Thoracic aorta (tissue), 2 donors: ENCODE data around the gene INPP4A. TPM values are rescaled to one million over a fixed set of nuclear protein-coding genes. Genes with fewer than 3 reads are reported as not detected.

Experiments
- ATAC-seq: fragments of 150-250 bp; one replicate; pipeline ENCODE4 v1.8.0; 2017; ENCODE audit warnings: low read depth; ENCODE audit not compliant: insufficient number of reproducible peaks, low FRiP score
- DNase-seq: peaks from one replicate; pipeline ENCODE4 v3.0.0-alpha.2; 2020; ENCODE audit warnings: low spot score
- H3K27ac ChIP-seq, 2 donors: fragments of 200-600 bp; sonication (generic); 1 replicate in 1 of 2; 2 replicates in 1 of 2; pipeline ENCODE4 v1.5.1; 2016; ENCODE audit warnings: mild to moderate bottlenecking in 2 of 2, moderate library complexity in 2 of 2
- H3K27me3 ChIP-seq: fragments of 200-600 bp; sonication (generic); replicated peaks from 2 replicates; pipeline ENCODE4 v1.6.0; 2016; ENCODE audit warnings: mild to moderate bottlenecking; ENCODE audit not compliant: insufficient read depth
- H3K36me3 ChIP-seq: fragments of 200-600 bp; sonication (generic); one replicate; pipeline ENCODE4 v1.5.1; 2016
- H3K4me1 ChIP-seq, 2 donors: fragments of 200-600 bp; sonication (generic); 1 replicate in 1 of 2; 2 replicates in 1 of 2; pipeline versions ENCODE4 v1.5.1 to v1.6.0; 2016; ENCODE audit warnings: low read depth in 2 of 2, mild to moderate bottlenecking in 1 of 2; ENCODE audit not compliant: control insufficient read depth in 1 of 2
- H3K4me3 ChIP-seq: fragments of 200-600 bp; sonication (generic); 2 replicates; pipeline ENCODE4 v1.5.1; 2016; ENCODE audit warnings: mild to moderate bottlenecking
- H3K9me3 ChIP-seq: fragments of 200-600 bp; sonication (generic); 2 replicates; pipeline ENCODE4 v1.5.1; 2016
- total RNA-seq, 2 donors: library from RNA; depleted of rRNA; stranded (reverse); fragments of >200 nt; gene quantifications; one replicate each; pipeline versions ENCODE4 v1.1.0 to v1.2.3, GENCODE V29; 2016
- TF ChIP-seq, protein P1 (sequence below): fragments of 200-600 bp; sonication (generic); IDR thresholded peaks from one replicate; pipeline ENCODE4 v1.5.1; 2019; ENCODE audit warnings: antibody characterized with exemption

The INPP4A gene
- total RNA-seq, 2 donors from 2014 or later: 29.4 to 40.6 TPM

- H3K36me3 ChIP-seq: peaks cover 18% of the 10 kb centered on the region
- H3K27ac ChIP-seq: no peak overlapping the region
- H3K9me3 ChIP-seq: no peaks in the 10 kb centered on the region
- no peak for DNase-seq
- TF ChIP-seq, protein P1, sequence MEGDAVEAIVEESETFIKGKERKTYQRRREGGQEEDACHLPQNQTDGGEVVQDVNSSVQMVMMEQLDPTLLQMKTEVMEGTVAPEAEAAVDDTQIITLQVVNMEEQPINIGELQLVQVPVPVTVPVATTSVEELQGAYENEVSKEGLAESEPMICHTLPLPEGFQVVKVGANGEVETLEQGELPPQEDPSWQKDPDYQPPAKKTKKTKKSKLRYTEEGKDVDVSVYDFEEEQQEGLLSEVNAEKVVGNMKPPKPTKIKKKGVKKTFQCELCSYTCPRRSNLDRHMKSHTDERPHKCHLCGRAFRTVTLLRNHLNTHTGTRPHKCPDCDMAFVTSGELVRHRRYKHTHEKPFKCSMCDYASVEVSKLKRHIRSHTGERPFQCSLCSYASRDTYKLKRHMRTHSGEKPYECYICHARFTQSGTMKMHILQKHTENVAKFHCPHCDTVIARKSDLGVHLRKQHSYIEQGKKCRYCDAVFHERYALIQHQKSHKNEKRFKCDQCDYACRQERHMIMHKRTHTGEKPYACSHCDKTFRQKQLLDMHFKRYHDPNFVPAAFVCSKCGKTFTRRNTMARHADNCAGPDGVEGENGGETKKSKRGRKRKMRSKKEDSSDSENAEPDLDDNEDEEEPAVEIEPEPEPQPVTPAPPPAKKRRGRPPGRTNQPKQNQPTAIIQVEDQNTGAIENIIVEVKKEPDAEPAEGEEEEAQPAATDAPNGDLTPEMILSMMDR: no peak
- no peak for ATAC-seq
- H3K4me1 ChIP-seq: no peaks in the 10 kb centered on the region
- H3K27me3 ChIP-seq: no peaks in the 10 kb centered on the region
- no peak overlapping the region for H3K4me3 ChIP-seq
Measured at GRCh38 chr2:98554116-98554861, 109.6 kb downstream of the INPP4A start.

GRCh38 chr2:98555696-98556095 lies 111.0 kb downstream of the INPP4A start:
- H3K4me1 ChIP-seq: peaks cover 0 to 9% of the 10 kb centered on the region in 2 donors
- H3K27me3 ChIP-seq: no peaks in the 10 kb centered on the region
- H3K9me3 ChIP-seq: no peaks in the 10 kb centered on the region
- no peak overlapping the region for H3K27ac ChIP-seq
- TF ChIP-seq, protein P1: no peak
- DNase-seq (no peak), ATAC-seq (no peak)
- H3K4me3 ChIP-seq: no peak overlapping the region
- H3K36me3 ChIP-seq: peaks cover 18% of the 10 kb centered on the region

DNA sequence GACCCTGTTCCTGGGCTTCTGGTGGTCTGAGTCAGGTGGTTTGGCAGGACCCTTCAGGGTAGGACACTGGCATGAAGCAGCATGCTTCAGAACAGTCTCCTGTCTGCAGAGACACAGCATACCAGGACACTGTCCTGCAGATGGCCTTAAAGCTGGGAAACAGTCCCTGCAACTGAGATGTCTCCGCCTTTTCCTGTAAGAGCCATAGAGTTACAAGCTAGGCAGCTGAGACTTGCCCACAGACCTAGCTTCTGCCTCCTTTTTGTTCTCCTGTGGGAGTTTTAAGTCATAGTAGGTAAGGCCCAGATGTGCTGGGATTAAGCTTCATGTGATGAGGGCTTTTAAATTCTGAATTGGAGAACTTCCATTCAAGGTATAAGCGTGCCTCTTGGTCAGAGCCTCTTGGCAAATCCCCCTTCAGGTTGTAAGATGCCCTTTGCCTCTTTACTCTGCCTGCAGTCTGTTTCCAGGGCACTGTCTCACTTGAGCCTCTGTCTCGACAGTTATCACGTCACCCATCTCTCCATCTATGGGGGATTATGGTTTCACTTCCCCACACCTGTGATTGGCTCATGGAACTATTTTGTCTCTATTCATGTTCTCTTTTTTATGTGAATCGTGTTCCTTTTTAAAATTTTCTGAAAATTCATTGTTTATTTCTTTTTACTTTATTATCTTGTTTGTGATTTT lies 111.8 kb downstream of the INPP4A start:
- Histone ChIP-seq H3K9me3 (no peaks in the 10 kb centered on the region), H3K36me3 (peaks cover 18% of the 10 kb centered on the region), H3K4me3 (no peak overlapping the region), H3K4me1 (peaks cover 0 to 17% of the 10 kb centered on the region in 2 donors), H3K27ac (no peak overlapping the region), H3K27me3 (no peaks in the 10 kb centered on the region)
- ATAC-seq (no peak), DNase-seq (no peak)
- TF ChIP-seq, protein P1: no peak

DNA sequence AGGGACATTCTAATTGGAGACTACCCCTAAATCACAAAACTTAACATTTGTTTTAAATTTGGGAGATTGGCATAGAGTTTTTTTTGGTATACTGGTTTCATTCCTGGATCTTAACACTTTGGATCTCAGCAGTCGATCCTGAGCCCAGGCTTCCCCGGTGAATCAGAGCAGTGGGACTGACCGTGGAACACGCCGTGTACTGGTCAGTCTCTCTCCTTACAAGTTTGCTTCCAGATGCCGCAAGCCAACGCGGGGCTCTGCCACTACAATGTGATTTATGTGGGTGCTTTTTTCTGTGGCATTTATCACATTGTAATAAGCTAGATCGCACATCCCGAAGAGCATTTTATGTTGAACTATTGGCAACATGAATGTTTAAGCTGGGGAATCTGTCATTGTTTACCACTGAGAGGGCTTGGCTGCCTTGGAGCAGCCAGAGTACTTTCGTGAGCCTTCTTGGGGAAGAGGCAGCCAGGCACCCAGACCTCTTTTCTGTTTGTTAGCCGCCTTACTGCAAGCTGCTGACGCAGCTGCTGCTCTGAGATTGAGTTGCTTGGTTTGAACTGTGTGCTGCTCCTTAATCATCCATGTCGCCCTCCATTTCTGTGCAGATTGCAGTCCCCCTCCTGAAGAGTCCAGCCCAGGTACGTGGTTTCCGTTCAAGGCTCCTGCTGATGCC lies 114.3 kb downstream of the INPP4A start:
- Histone ChIP-seq H3K27ac (no peak overlapping the region), H3K9me3 (no peaks in the 10 kb centered on the region), H3K27me3 (no peaks in the 10 kb centered on the region), H3K4me3 (no peak overlapping the region), H3K36me3 (peaks cover 12% of the 10 kb centered on the region), H3K4me1 (peaks cover 9 to 33% of the 10 kb centered on the region in 2 donors)
- ATAC-seq: no peak
- TF ChIP-seq, protein P1: no peak
- DNase-seq: no peak

- no peak overlapping the region for H3K4me3 ChIP-seq
- TF ChIP-seq, protein P1: no peak
- H3K27me3 ChIP-seq: no peaks in the 10 kb centered on the region
- H3K4me1 ChIP-seq: peaks cover 9 to 33% of the 10 kb centered on the region in 2 donors
- ATAC-seq: no peak
- no peaks in the 10 kb centered on the region for H3K9me3 ChIP-seq
- no peak overlapping the region for H3K27ac ChIP-seq
- no peak for DNase-seq
- peaks cover 6% of the 10 kb centered on the region for H3K36me3 ChIP-seq
Measured at GRCh38 chr2:98559581-98559980, 114.9 kb downstream of the INPP4A start.
